ENCODE measurements around the gene LARGE1. TPM values are rescaled to one million over a fixed set of nuclear protein-coding genes. Genes with fewer than 3 reads are reported as not detected.

LARGE1 gene
- total and polyA plus RNA-seq, 2 of the 8 experiments (the other 6 are each of a cell fraction or from before 2014, with no cell fraction given), result 43.7 to 83.0 TPM

- Histone ChIP-seq H3K14ac (ENCODE audit: insufficient read length) (no peak overlapping the region), H3K36me3 (ENCODE audit: control insufficient read depth in 2 of 4, insufficient read depth in 4 of 4, low read length in 3 of 4) (no peaks in the 10 kb centered on the region), H2AK5ac (ENCODE audit: low read depth, low read length) (no peak overlapping the region), H4K8ac (ENCODE audit: extremely low read depth, insufficient read depth, low read length) (no peak overlapping the region), H3K23me2 (ENCODE audit: low read depth, low read length) (peaks cover 2% of the 10 kb centered on the region; the same call in 1 of the 2 replicates), H3K23ac (ENCODE audit: insufficient read length) (no peak overlapping the region), H2BK20ac (ENCODE audit: low read length) (no peak overlapping the region), H2BK5ac (ENCODE audit: low read depth, low read length) (no peak overlapping the region), H2BK15ac (ENCODE audit: low read length) (no peak overlapping the region), H3K9me3 (ENCODE audit: insufficient read depth in 2 of 2, low read depth in 1 of 2, low read length in 1 of 2) (no peaks in the 10 kb centered on the region), H3K9ac (replicated peaks in 1 of 4; ENCODE audit: extremely low read depth in 1 of 4, low read depth in 3 of 4, low read length in 3 of 4) (no peak overlapping the region), H4K20me1 (replicated peaks in 1 of 2; ENCODE audit: control insufficient read depth in 1 of 2, insufficient read depth in 2 of 2, low read length in 2 of 2) (peaks cover 0 to 3% of the 10 kb centered on the region in 2 experiments), H4K91ac (replicated peaks; ENCODE audit: insufficient read length, low read length) (no peak overlapping the region), H3K4me2 (ENCODE audit: insufficient read depth in 1 of 2, low read depth in 2 of 2, low read length in 2 of 2) (no peak overlapping the region), H3K27ac (ENCODE audit: low read depth, low read length) (no peak overlapping the region), H2BK12ac (ENCODE audit: low read depth, low read length) (no peak overlapping the region), H3K27me3 (replicated peaks in 1 of 4; ENCODE audit: control insufficient read depth in 3 of 4, extremely low read depth in 1 of 4, insufficient read depth in 3 of 4, low read length in 3 of 4) (no peaks in the 10 kb centered on the region), H2BK120ac (replicated peaks; ENCODE audit: low read depth, low read length) (no peak overlapping the region), H4K5ac (ENCODE audit: insufficient read length, low read depth, low read length) (no peak overlapping the region), H3K4me3 (ENCODE audit: extremely low read depth in 1 of 4, insufficient read depth in 2 of 4, low read depth in 3 of 4, low read length in 4 of 4) (no peak overlapping the region), H3K56ac (replicated peaks; ENCODE audit: insufficient read length, low read depth, low read length) (no peak overlapping the region), H3K79me1 (ENCODE audit: low read depth, low read length) (peaks cover 2% of the 10 kb centered on the region; the same call in 1 of the 2 replicates), H3K4ac (replicated peaks; ENCODE audit: insufficient read length, low read depth, low read length) (no peak overlapping the region), H3K18ac (ENCODE audit: extremely low read depth, low read length) (no peak overlapping the region), H2AFZ (ENCODE audit: low read length) (no peak overlapping the region), H3K4me1 (replicated peaks in 1 of 4; ENCODE audit: control insufficient read depth in 3 of 4, insufficient read depth in 4 of 4, low read length in 3 of 4) (no peaks in the 10 kb centered on the region), H3K79me2 (ENCODE audit: control insufficient read depth in 1 of 2, insufficient read depth in 2 of 2, low read length in 2 of 2) (peaks cover 0 to 3% of the 10 kb centered on the region in 2 experiments; a peak in 1 of 4 replicates)
- no peak for FAIRE-seq
- TF ChIP-seq TAF7 (optimal IDR thresholded peaks at IDR 0.05; ENCODE audit: borderline replicate concordance, low read depth, low read length) (no peak), POU5F1 (IDR thresholded peaks at IDR 0.05; ENCODE audit: low read depth, low read length) (no peak), CREB1 (IDR thresholded peaks at IDR 0.05) (no peak), RBBP5 (IDR thresholded peaks at IDR 0.05; ENCODE audit: borderline replicate concordance, low read depth, low read length) (no peak), BCL11A (IDR thresholded peaks at IDR 0.05; ENCODE audit: low read depth in 2 of 2, low read length in 2 of 2) (no peak)
- CTCF ChIA-PET (ENCODE audit: partially characterized antibody), result no interaction called here
- DNase-seq (ENCODE audit: low read depth in 1 of 2, low spot score in 2 of 2), result no peak
- 96% methylated on average over 2 of the region's 2 CpGs; no CpG with 5 or more reads in 1 of the 2 experiments for WGBS, 2 experiments (ENCODE audit: extremely low coverage in 1 of 2, insufficient coverage in 1 of 2, insufficient read length in 1 of 2, insufficient replicate concordance in 2 of 2, low coverage in 1 of 2, low lambda C conversion rate in 2 of 2, missing lambda C conversion rate in 1 of 2)
- POLR2A ChIA-PET (ENCODE audit: partially characterized antibody), result no interaction called here
Measured at GRCh38 chr22:33461698-33462434, 458.4 kb downstream of the LARGE1 start.
